DND-41 (cell line): ENCODE results near the gene CEP112.

ENCODE experiments used
- CTCF ChIP-seq: IDR thresholded peaks from 2 replicates; pipeline ENCODE4 v1.5.1; 2012; ENCODE audit warnings: borderline replicate concordance, low read length, moderate library complexity, mild to moderate bottlenecking; ENCODE audit not compliant: poor library complexity, severe bottlenecking; ENCODE audit errors: extremely low read depth
- EZH2 ChIP-seq: IDR thresholded peaks from 3 replicates; pipeline ENCODE4 v1.6.1; 2012; ENCODE audit warnings: borderline replicate concordance, low read depth, mild to moderate bottlenecking, moderate library complexity, low read length, inconsistent platforms; ENCODE audit not compliant: severe bottlenecking

- TF ChIP-seq CTCF (peak; percentile 60), EZH2 (no peak)
These were observed 397.4 kb downstream of the CEP112 start for GRCh38 chr17:65794572-65794971.
